Endothelial cell of umbilical vein (primary cell): ENCODE data around the gene CBFA2T3. TPM values are rescaled to one million over a fixed set of nuclear protein-coding genes. Genes with fewer than 3 reads are reported as not detected.

Experiments used
- BruUV-seq: library from RNA; stranded (reverse); fragments of 400-500 nt; replicated peaks from 2 replicates; lab custom pipeline; 2021; lab: Mats Ljungman, UMichigan
- CTCF ChIA-PET: fragments of 300-600, 350-600 bp; sonication (Branson Sonifier 250); formaldehyde crosslinking; loops from one replicate; lab custom pipeline; 2021; ENCODE audit warnings: antibody characterized with exemption, inconsistent platforms; lab: Charles Lee
- POLR2A ChIA-PET: fragments of 300-600, 350-600 bp; sonication (Branson Sonifier 250); formaldehyde crosslinking; loops from one replicate; lab custom pipeline; 2021; ENCODE audit warnings: antibody characterized with exemption, inconsistent platforms; lab: Charles Lee
- DNase-seq: peaks from one replicate; pipeline ENCODE4 v3.0.0-alpha.2; 2011; ENCODE audit warnings: low read depth, low spot score
- FAIRE-seq: peaks from 2 replicates; lab custom pipeline; 2011; peaks lifted over from hg19 to GRCh38; lab: Jason Lieb, UNC
- H2AFZ ChIP-seq: 2 replicates; pipeline ENCODE4 v1.6.0; 2012; ENCODE audit warnings: low read depth, low read length, control low read depth, inconsistent platforms
- H3K27ac ChIP-seq: 2 replicates; pipeline ENCODE4 v1.5.1; 2011; ENCODE audit warnings: low read depth, mild to moderate bottlenecking, control low read depth, low read length, moderate library complexity; ENCODE audit not compliant: insufficient read depth
- H3K27me3 ChIP-seq, 2 experiments: 2 replicates each; pipeline versions ENCODE4 v1.6.0 to v1.6.1; 2011; ENCODE audit warnings: low read length in 2 of 2, mixed read lengths in 1 of 2; ENCODE audit not compliant: control insufficient read depth in 2 of 2, insufficient read depth in 2 of 2
- H3K36me3 ChIP-seq, 2 experiments: 2 replicates in 1 of 2; 3 replicates in 1 of 2; pipeline ENCODE4 v1.5.1; 2011; ENCODE audit warnings: low read length in 2 of 2, mild to moderate bottlenecking in 1 of 2, moderate library complexity in 1 of 2; ENCODE audit not compliant: control insufficient read depth in 2 of 2, insufficient read depth in 2 of 2; ENCODE audit errors: extremely low read depth in 1 of 2
- H3K4me1 ChIP-seq: 3 replicates; pipeline ENCODE4 v1.5.1; 2011; ENCODE audit warnings: mild to moderate bottlenecking, low read length; ENCODE audit not compliant: control insufficient read depth, insufficient read depth; ENCODE audit errors: extremely low read depth
- H3K4me2 ChIP-seq: 2 replicates; pipeline ENCODE4 v1.6.1; 2011; ENCODE audit warnings: low read length, control low read depth, mixed read lengths; ENCODE audit not compliant: insufficient read depth
- H3K4me3 ChIP-seq, 3 experiments: fragments of 200-600 bp in 1 of 3; sonication (generic), shearing (Covaris generic) in 1 of 3; replicated peaks in 1 of 3; 2 replicates each; pipeline ENCODE4 v1.5.1; 2011 to 2016; ENCODE audit warnings: control low read depth in 3 of 3, low read length in 3 of 3, mild to moderate bottlenecking in 2 of 3, inconsistent platforms in 1 of 3, low read depth in 1 of 3, moderate library complexity in 1 of 3; ENCODE audit not compliant: insufficient read depth in 1 of 3
- H3K79me2 ChIP-seq: 2 replicates; pipeline ENCODE4 v1.6.0; 2012; ENCODE audit warnings: low read length, inconsistent platforms; ENCODE audit not compliant: control insufficient read depth, insufficient read depth
- H3K9ac ChIP-seq: replicated peaks from 2 replicates; pipeline ENCODE3; 2011; ENCODE audit warnings: low read length, control low read depth; ENCODE audit not compliant: insufficient read depth; ENCODE audit errors: extremely low read depth
- H3K9me1 ChIP-seq: replicated peaks from 3 replicates; pipeline ENCODE4 v1.6.0; 2011; ENCODE audit warnings: mild to moderate bottlenecking, low read length; ENCODE audit not compliant: control insufficient read depth, insufficient read depth; ENCODE audit errors: extremely low read depth
- H3K9me3 ChIP-seq: replicated peaks from 2 replicates; pipeline ENCODE4 v1.5.1; 2012; ENCODE audit warnings: low read length, inconsistent platforms; ENCODE audit not compliant: control insufficient read depth, insufficient read depth
- H4K20me1 ChIP-seq: replicated peaks from 2 replicates; pipeline ENCODE3; 2011; ENCODE audit warnings: mild to moderate bottlenecking, low read length; ENCODE audit not compliant: control insufficient read depth, insufficient read depth; ENCODE audit errors: extremely low read depth
- EZH2 ChIP-seq: IDR thresholded peaks from 2 replicates; pipeline ENCODE4 v1.6.1; 2012; ENCODE audit warnings: borderline replicate concordance, low read depth, mild to moderate bottlenecking, moderate library complexity, low read length, inconsistent platforms; ENCODE audit not compliant: severe bottlenecking
- FOS ChIP-seq: IDR thresholded peaks from 2 replicates; pipeline ENCODE4 v1.6.1; 2011; ENCODE audit warnings: mild to moderate bottlenecking, low read length, moderate library complexity, borderline replicate concordance; ENCODE audit not compliant: insufficient read depth
- GATA2 ChIP-seq: IDR thresholded peaks from 2 replicates; pipeline ENCODE4 v1.7.0; 2011; ENCODE audit warnings: low read depth, mild to moderate bottlenecking, moderate library complexity, mixed read lengths, low read length; ENCODE audit not compliant: insufficient read length, insufficient read depth
- JUN ChIP-seq: IDR thresholded peaks from 2 replicates; pipeline ENCODE4 v1.6.1; 2011; ENCODE audit warnings: borderline replicate concordance, low read depth; ENCODE audit not compliant: insufficient read length, insufficient read depth
- MAX ChIP-seq: IDR thresholded peaks from 2 replicates; pipeline ENCODE4 v1.6.1; 2011; ENCODE audit not compliant: insufficient read depth, insufficient read length
- MYC ChIP-seq: IDR thresholded peaks from one replicate; pipeline ENCODE4 v1.6.1; 2011; ENCODE audit warnings: mild to moderate bottlenecking, low read depth, low read length
- POLR2A ChIP-seq: IDR thresholded peaks from 2 replicates; pipeline ENCODE4 v1.6.1; 2012; ENCODE audit warnings: low read depth, mild to moderate bottlenecking, control low read depth, low read length
- POLR2AphosphoS5 ChIP-seq: IDR thresholded peaks from 2 replicates; pipeline ENCODE4 v1.6.1; 2012; ENCODE audit warnings: low read depth, mild to moderate bottlenecking, control low read depth, low read length, moderate library complexity; ENCODE audit not compliant: insufficient read depth
- dilution Hi-C: fragments of 300-500 bp; cut with MboI; formaldehyde crosslinking; loops from one replicate; pipeline ENCODE4 v1.15.0; 2019; ENCODE audit warnings: low sequenced_read_pairs; ENCODE audit not compliant: extremely low pct_ligation_motif_present
- intact Hi-C: fragments of 100-400 bp; cut with micrococcal nuclease; formaldehyde crosslinking; loops from one replicate; pipeline ENCODE4 v1.10.0; 2022
- polyA plus RNA-seq, 4 experiments: library from polyadenylated mRNA; depleted of rRNA in 3 of 4; stranded (reverse) in 3 of 4; unstranded in 1 of 4; fragments of >200 nt; gene quantifications; 2 replicates each; pipeline versions ENCODE4 v1.2.1 to v1.2.3, GENCODE V29; 2011 to 2012; ENCODE audit warnings: missing spikeins in 1 of 4
- total RNA-seq: library from RNA; stranded (reverse); gene quantifications from 2 replicates; pipeline ENCODE4 v1.2.3, GENCODE V29; 2021
- TF ChIP-seq, protein P1 (sequence below), 2 donors: IDR thresholded peaks; 1 replicate in 1 of 2; 2 replicates in 1 of 2; pipeline ENCODE4 v1.5.1; 2011; ENCODE audit warnings: low read length in 2 of 2, mild to moderate bottlenecking in 2 of 2, moderate library complexity in 2 of 2, control low read depth in 1 of 2, inconsistent platforms in 1 of 2, low read depth in 1 of 2; ENCODE audit not compliant: insufficient read depth in 1 of 2; ENCODE audit errors: extremely low read depth in 1 of 2

The CBFA2T3 gene
- total and polyA plus RNA-seq, 2 donors (not counting 3 experiments of a cell fraction or from before 2014, with no cell fraction given) = not detected

- BruUV-seq = no TSS peak
- no peaks in the 10 kb centered on the region for H4K20me1 ChIP-seq
- no peak for FAIRE-seq
- no peaks in the 10 kb centered on the region for H3K9me1 ChIP-seq
- H3K27me3 ChIP-seq = no peaks in the 10 kb centered on the region
- H3K9ac ChIP-seq = no peak overlapping the region
- H3K9me3 ChIP-seq = no peaks in the 10 kb centered on the region
- DNase-seq = no peak
- no peak for TF ChIP-seq GATA2
- TF ChIP-seq, protein P1, sequence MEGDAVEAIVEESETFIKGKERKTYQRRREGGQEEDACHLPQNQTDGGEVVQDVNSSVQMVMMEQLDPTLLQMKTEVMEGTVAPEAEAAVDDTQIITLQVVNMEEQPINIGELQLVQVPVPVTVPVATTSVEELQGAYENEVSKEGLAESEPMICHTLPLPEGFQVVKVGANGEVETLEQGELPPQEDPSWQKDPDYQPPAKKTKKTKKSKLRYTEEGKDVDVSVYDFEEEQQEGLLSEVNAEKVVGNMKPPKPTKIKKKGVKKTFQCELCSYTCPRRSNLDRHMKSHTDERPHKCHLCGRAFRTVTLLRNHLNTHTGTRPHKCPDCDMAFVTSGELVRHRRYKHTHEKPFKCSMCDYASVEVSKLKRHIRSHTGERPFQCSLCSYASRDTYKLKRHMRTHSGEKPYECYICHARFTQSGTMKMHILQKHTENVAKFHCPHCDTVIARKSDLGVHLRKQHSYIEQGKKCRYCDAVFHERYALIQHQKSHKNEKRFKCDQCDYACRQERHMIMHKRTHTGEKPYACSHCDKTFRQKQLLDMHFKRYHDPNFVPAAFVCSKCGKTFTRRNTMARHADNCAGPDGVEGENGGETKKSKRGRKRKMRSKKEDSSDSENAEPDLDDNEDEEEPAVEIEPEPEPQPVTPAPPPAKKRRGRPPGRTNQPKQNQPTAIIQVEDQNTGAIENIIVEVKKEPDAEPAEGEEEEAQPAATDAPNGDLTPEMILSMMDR (IDR thresholded peaks at IDR 0.05; ENCODE audit: extremely low read depth in 1 of 2, insufficient read depth in 1 of 2, low read depth in 1 of 2, low read length in 2 of 2) = no peak
- no peak for TF ChIP-seq JUN
- no peak for TF ChIP-seq POLR2AphosphoS5
- TF ChIP-seq EZH2 = no peak
- no peak for TF ChIP-seq FOS
- no peak for TF ChIP-seq MYC
- TF ChIP-seq MAX = no peak
- no peak for TF ChIP-seq POLR2A
- H3K4me2 ChIP-seq = no peak overlapping the region
- peaks cover 4% of the 10 kb centered on the region for H3K4me1 ChIP-seq
- intact Hi-C loops = loop anchor here (1.0 kb wide), 1 partner anchor 28 kb away; no protein-coding TSS in a partner anchor
- CTCF ChIA-PET = no interaction called here
- H3K27ac ChIP-seq = no peak overlapping the region
- dilution Hi-C loops = no loop called here
- H2AFZ ChIP-seq = no peak overlapping the region
- H3K79me2 ChIP-seq = no peaks in the 10 kb centered on the region
- no peaks in the 10 kb centered on the region for H3K36me3 ChIP-seq
- POLR2A ChIA-PET = no interaction called here
- H3K4me3 ChIP-seq = no peak overlapping the region
Measured at GRCh38 chr16:88976366-88977017, 515 bp downstream of the CBFA2T3 start.
